DOHH2 (cell line): ENCODE measurements around the gene KCNMA1.

ENCODE experiments used
- CTCF ChIP-seq: fragments of 200-600 bp; sonication (generic); IDR thresholded peaks from one replicate; pipeline ENCODE4 v1.5.1; 2014; ENCODE audit warnings: antibody characterized with exemption, mild to moderate bottlenecking, low read depth, low read length; ENCODE audit not compliant: poor library complexity, severe bottlenecking
- EZH2phosphoT487 ChIP-seq: fragments of 200-600 bp; sonication (generic); IDR thresholded peaks from 2 replicates; pipeline ENCODE4 v1.6.1; 2017; ENCODE audit warnings: borderline replicate concordance, mild to moderate bottlenecking, antibody characterized with exemption, low read length, moderate library complexity, mixed read lengths

GRCh38 chr10:76881477-76882220, 756.0 kb downstream of the KCNMA1 start:
- TF ChIP-seq CTCF: no peak
- no peak for TF ChIP-seq EZH2phosphoT487
